Activated effector memory CD4-positive, alpha-beta T cell treated with anti-CD3 and anti-CD28 coated beads, Interleukin-2, amount 50 U/mL, for 16 hours (primary cell): ENCODE data around the gene TTC39C.

Experiments used
- DNase-seq: peaks from one replicate; pipeline ENCODE4 v3.0.0-alpha.2; 2020

TTC39C gene

DNA sequence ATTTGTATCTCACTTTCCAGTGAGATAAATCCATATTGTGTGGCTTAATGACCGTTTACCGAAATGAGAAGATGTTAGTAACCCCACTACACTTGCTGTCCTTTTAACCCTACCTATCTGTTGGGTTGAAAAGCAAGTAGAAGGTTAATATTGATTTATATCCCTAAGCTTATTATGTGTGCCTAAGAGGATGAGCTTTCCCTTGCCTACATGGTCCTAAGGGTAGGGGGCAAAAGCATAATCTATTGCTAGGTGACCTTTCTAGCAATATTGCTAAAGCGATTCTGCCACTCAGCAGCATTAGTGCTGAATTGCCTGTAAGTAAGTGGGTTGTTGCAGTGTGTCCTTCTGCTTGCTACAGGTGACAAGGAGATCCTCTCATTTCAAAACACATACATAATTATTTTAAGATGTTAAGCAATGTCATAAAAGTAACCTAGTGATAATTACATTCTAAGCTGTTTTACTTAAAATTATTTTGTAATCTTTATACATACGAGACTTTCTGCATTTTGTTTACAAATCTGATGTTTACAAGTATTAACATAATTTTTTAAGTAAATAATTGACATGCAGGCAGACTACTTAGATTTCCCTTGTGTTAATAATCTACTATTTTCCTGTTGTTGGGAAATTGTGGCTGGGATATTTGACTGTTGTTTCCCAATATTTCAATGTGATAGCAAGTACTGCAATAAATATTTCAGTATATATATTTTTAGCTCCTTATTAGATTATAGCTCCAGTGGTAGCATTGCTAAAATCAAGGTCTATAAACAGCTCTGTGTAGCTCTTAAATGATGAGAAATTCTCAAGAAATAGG lies 75.2 kb downstream of the TTC39C start:
- no peak for DNase-seq

DNA sequence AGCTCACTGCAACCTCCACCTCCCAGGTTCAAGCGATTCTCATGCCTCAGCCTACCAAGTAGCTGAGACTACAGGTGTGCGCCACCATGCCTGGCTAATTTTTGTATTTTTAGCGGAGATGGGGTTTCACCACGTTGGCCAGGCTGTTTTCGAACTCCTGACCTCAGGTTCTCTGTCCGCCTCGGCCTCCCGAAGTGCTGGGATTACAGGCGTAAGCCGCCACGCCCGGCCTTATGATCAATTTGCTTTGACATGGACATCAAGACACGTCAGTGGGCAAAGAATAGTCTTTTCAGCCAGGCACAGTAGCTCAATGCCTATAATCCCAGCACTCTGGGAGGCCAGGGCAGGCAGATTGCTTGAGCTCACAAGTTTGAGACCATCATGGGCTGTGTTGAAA lies 76.3 kb downstream of the TTC39C start:
- no peak for DNase-seq

DNA sequence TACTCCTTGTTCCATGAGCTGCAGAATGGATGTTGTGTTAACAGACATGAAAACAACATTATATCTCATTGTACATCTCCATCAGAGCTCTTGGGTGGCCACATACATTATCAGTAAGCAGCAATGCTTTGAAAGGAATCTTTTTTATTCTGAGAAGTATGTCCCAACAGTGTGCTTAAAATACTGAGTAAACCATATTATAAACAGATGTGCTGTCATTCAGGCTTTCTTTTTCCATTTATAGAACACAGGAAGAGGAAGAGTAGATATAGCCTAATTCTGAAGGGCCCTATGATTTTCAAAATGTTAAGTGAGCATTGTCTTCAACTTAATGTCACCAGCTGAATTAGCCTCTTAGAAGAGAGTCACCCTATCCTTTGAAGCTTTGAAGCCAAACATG lies 80.0 kb downstream of the TTC39C start:
- no peak for DNase-seq

DNA sequence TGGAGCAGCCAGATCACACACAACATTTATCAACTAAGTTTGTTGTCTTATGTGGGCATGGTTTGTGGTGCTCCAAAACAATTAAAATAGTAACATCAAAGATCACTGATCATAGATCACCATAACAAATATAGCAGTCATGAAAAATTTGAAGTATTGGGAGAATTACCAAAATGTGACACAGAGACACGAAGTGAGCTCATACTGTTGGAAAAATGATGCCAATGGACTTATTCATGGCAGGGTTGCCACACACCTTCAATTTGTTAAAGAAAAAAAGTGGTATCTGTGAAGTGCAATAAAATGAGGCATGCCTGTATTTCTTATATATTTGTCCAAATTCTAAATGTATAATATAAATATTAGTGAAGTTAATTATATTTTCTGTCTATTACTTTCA lies 81.4 kb downstream of the TTC39C start:
- DNase-seq = no peak

DNA sequence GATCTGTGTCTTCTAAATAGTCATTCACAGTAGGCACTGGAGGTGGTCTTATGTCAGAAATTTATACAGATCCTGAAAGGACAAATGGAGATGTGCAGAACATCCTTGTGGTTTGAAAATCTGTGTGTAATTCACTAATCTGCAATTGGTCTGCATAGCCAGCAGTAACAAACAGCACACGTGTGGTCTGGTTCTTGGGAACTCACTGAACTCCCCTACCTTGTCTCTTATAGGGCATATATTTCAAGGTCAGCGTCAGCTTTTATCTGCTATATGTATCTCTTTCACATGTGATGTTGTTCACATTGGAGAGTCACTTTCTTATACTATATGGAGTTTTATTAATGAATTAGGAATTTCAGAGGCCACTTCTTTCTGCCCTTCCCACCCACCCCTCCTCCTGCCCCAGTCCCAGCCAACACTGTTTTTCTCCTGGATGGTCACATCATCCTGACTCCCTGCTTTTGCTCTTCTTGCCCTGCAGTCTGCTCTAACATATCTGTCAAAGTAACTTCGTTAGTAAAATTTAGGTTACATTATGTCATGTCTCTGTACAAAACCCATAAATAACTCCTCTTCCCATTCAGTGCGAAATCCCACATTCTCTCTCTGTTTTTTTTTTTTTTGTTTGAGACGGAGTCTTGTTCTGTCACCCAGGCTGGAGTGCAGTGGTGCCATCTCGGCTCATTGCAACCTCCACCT lies 88.9 kb downstream of the TTC39C start:
- DNase-seq = no peak

DNA sequence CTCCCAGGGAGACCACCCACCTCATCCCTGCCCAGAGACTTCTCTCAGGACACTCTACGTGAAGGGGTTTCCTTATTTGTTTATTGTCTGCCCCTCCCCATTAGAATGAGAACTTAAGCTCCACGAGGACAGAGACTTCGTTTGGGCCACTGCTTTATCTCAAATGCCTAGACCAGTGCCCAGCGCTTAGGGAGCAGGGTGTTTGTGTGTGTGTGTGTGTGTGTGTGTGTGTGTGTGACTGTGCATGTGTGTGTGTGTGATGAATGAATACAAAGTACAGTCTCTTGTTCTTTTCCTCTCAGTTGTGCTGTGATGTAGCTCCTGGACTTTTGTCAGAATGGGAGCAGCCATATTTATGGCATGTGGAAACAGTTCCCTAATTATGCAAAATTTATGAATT lies 89.9 kb downstream of the TTC39C start:
- no peak for DNase-seq

DNA sequence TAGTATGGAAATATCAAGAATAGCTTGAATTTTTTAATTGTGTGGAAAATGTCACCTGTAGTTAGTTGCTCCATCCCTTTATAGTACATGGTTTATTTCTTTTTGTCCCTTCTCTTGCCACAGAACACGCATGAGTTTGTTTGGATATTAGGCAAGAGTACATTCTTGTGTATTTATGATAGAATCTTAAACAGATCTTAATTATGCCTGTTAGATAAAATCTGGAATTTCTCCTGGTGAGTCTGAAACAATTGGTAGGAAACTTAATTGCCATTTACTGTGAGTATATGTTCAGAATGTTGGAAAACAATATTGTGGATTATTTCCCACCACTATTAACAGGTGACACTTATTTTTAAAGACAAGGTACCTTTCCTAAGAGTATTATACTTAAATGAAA lies 94.1 kb downstream of the TTC39C start:
- no peak for DNase-seq

DNA sequence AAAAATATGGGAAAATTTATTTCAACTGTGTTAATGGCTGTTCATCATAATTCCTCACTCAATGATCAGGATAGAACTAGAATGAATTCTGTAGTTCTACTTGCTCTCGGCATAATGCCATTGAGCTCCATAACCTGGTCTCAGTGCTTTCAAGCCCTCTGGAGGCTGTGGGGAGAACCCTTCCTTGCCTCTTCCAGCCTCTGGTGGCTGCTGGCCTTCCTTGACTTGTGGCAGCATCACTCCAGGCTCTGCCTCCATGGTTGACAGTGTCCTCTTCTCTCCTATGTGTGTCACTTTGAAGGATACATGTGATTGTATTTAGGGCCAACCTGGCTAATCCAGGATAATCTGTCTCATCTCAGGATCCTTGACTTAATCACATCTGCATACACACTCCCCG lies 97.4 kb downstream of the TTC39C start:
- DNase-seq = no peak

DNA sequence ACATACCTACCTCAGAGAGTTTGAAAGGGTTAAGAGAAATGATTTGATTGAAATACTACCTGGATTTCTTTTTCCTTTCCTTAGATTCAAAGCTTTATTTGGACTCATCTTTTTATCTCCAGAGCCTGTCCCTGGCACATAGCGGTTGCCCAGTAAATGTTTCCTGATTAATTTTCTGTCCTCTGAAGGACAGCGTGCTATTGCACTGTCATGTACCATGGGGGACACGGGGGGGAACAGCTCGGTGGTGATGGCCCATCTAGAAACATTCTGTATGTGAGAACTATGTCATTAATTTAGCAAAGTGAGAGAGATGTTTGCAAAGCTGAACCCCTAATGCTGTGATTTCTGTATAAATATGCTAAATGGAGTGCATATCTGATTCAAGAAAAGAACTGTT lies 97.9 kb downstream of the TTC39C start:
- no peak for DNase-seq

DNA sequence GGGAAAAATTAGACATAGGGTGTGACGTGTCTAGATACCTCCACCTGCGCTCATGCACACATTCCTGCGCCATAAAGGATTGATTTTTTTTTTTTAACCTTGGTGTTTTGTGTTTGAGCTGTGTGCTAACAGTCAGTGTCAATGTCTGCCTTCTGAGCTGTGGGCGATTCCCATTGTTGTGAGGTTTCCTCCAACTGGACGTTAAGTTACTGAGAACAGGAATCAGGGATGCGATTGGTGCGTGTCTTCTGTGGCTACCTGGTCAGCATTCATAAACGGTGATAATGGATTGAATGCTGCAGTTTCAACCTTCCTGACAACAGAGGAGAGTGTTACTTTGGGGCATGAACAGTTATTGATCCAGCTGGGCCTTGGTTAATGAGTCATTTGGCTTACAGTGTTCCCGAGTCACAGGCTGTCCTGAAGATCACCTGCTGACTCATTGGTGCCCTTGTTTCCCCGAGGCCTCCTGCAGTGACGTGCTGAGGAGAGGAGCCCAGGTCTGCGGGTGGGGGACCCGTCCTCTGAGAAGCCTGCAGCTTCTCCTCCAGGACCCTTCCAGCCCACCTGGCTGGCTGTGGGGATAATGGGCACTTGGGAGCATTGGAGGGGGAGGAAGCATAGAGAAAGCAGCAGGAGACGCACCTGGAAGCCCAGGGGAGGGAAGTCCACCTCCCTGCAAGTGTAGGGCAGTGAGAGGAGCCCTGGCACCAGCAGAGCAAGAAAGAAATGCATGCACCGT lies 98.5 kb downstream of the TTC39C start:
- DNase-seq = peak; percentile 66

DNA sequence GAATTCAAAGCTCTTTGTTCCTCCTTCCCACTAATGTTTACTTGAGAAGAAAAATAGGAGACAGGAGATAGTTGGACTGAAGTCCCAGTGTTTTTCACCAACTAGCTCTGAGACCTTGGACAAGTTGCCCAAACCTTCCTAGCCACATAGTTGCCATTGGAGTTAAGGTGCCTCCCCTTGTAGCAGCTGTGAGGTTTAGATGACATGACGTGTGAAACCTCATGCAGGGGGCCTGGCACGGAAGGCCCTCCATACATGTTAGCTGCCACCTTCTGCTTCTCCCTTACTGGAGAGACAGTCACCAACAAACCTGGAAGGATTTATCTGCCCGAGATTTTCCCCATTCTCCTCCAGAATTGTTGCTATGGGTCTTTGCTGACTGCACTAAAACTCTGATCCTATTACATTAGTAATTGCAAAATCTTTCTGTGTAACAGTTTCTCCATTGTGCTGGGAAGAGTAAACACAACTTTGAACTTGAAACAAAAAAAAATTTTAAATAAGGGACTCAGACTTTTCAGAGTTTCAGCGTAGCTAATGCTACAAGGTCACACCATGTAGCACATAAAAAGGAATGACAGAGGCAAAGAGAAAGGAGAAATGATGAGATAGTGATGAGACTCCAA lies 100.5 kb downstream of the TTC39C start:
- no peak for DNase-seq

DNA sequence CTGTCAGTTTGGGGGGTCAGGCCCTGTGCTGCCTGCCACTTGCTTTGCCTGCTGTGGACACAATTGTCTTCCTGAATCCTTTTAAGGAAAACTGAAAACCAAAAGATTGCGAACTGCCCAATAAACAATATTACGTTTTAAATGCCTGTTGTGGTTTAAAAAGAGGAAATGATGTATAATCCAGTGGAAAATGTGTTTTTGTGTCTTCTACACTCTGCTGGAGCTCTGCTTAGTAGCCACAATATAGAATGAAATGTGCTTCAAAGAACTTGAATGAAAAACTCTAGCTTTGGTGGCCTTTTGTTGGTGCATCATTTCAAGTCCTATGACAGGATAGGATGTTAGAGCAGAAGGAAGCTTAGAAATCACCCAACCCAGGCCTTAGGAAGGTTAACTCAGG lies 101.1 kb downstream of the TTC39C start:
- DNase-seq = no peak

DNA sequence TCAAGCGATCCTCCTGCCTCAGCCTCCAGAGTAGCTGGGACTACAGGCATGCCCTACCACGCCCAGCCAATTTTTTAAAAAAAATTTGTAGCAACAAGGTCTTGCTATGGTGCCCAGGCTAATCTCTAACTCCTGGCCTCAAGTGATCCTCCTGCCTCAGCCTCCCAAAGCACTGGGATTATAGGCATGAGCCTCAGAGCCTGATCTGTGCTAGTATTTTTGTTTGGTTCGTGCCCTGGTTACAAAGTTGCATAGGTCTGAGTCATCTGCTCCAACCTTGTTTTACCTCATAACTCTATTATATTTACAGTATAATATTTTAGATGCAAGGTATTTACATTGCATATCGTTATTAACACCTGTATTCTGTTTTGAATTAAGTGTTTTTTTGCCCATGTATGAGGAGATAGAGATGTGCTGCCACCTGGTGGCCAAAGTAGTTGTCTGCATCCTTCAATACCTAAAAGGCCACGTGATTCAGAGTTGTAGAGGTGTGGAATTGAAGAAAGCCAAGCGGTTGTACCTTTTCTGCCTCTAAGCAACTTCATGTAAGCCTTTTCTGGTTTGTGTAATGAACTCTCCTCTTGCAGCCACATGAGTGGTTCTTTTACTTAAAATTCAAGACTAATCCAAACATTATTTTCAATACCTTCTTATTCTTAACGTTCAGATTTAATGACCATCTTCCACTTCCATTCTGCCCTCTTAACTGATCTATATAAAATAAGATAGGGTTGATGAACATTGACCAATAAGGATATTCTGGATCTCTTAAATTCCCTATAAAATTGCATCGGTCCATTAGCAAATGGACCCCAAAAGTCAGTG lies 104.4 kb downstream of the TTC39C start:
- DNase-seq = peak; percentile 91

DNA sequence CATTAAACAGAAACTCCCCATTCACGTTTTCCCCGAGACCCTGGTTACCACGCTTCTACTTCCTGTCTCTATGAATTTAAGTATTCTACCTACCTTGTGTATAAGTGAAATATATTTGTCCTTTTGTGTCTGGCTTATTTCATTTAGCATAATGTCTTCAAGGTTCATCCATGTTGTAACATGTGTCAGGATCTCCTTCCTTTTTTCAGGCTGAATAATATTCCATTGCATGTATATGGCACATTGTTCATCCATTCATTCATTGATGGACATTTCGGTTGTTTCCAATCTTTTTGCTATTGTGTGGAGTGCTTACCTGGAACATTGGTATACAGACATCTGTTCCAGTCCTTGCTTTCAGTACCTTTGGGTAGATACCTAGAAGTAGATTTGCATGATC lies 106.1 kb downstream of the TTC39C start:
- DNase-seq = no peak

DNA sequence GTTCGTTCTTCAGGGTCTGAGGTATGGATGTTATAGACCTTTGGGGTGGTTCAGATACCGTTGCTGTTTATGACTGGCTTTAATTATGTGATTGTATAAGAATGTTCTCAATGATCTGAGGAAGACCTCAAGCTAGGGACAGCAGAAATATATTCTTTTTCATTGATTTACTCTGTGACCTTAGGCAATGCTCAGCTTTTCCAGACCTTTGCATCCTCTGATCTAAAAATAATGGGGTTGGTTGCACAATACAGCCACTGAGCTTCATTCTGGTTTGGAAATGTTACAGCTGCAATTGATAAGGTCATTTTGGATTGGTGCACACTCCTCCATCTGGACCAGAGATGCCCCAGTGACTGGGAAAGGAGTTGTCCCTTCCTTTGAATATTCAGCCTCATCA lies 107.1 kb downstream of the TTC39C start:
- no peak for DNase-seq

DNA sequence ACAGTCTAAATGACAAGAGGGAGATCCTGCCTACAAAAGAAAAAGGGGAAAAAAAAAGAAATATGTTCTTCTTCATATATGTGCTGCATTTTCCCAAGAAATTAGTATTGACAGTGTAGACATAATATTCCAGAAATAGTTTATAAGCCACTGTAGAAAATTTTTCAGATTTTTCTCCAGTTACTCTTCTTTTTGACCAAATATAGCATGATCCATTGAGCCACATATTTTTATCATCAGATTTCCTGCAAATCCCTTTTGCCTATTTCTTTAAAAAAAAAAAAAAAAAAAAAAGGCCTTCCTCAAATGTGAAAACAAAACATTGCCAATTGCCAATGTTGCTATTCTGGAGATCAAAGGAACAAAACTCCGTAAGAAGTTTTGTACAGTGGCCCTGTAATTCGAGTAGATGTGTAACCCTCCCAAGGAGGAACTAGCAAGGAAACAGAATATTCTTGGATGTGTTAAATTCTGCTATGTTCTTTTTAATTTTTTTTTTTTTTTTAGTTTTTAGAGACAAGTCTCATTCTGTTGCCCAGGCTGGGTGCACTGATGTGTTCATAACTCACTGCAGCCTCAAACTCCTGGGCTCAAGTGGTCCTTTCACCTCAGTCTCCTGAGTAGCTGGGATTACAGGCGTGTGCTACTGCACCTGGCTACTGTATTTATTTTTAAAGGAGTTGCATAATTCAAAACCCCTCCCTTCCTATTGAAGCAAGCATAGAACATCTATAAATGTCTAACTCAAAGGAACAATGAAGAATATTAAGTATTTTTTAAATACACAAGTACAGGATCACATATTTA lies 111.8 kb downstream of the TTC39C start:
- DNase-seq = no peak

DNA sequence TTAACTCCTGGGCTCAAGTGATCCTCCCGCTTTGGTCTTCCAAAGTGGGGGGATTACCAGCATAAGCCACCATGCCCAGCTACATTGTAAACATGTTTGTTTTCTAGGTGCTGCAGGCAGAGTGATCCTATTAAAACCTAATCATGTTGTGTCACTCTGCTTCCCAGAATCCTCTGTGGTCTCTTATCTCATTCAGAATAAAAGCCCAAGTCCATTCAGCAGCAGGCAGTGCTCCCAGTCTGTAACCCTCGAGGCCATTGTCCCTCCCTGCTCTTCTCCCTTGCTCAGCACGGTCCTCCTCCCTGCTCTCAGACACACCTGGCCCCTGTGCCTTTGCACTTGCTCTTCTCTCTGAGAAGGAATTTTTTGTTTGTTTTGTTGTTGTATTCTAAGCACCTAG lies 113.2 kb downstream of the TTC39C start:
- no peak for DNase-seq

DNA sequence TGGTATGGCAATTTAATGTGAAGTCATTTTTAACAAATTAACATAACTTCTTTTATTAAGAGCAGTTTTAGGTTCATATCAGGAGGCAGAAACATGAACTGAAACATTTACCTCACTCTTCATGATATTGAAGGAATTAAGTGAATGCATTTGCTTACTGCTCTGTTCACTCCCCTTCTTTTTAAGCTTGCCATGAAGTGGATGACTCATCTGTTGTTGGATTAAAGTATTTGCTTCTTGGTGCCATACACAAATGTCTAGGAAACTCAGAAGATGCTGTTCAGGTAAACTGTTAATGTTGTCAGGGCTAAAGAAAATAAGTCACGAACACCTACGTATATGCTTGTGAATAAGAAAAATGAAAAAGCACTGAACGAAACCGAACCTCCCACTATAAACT lies 114.1 kb downstream of the TTC39C start:
- no peak for DNase-seq

DNA sequence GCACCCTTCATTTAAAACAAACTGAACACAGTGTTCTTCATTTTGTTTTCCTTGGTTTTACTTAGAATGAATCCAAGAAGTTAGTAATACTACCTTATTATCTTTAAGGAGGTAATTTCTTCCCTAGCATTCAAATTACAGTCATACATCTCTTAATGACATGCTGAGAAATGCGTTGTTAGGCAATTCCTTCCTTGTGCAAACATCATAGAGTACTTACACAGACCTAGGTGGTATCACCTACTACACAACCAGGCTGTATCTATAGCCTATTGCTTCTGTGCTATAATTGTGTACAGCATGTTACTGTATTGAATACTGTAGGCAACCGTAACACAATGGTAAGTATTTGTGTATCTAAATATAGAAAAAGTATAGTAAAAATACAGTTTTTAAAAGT lies 115.9 kb downstream of the TTC39C start:
- no peak for DNase-seq

DNA sequence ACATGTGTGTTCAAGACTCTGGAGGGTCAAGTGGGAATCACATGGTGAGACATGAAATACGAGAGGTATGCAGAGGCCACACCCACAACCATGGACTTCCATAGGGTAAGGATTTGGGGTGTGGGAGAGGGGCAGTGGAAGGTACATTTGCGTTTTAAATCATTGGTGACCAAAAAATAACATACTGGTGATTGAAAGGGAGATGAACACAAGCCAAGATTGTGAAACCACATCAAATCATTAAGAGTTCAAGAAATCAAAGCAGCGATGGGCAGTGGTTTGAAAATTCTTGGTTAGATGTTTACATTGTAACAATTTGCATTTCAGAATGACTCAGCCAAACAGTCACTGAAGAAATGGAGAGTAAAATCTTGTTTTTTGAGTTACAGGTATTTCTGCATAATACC lies 122.4 kb downstream of the TTC39C start:
- DNase-seq = no peak

DNA sequence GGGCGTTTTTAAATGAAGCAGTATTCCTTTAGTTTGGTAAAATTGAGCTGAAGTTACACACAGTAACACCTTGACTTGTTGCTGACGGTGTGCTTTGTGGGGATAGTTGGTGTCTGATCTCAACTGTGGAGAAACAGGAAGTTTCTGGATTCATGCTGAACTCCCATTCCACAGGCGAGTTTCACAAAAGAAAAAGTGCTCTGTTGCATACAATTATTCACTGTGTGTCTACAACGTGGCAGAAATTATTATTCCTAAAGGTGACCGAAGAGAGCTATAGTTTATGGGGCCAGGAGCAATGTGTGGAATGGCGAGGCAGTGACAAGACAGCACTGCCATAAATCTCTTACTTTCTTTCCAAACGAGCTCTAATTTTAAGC lies 123.8 kb downstream of the TTC39C start:
- no peak for DNase-seq
